K562 (cell line): ENCODE measurements around the gene MRTFB. TPM values are rescaled to one million over a fixed set of nuclear protein-coding genes. Genes with fewer than 3 reads are reported as not detected.

Source experiments
- ATAC-seq: fragments of 200-7000 bp; cut with Tn5 transposase; 3 replicates; pipeline ENCODE4 v1.9.1; 2020; ENCODE audit warnings: moderate library complexity
- BruUV-seq: library from RNA; stranded (reverse); fragments of 400-500 nt; replicated peaks from 2 replicates; lab custom pipeline; 2021; lab: Mats Ljungman, UMichigan
- CTCF ChIA-PET: fragments of 300-600 bp; formaldehyde crosslinking; extraction: SDS; loops from one replicate; lab custom pipeline; 2021; ENCODE audit warnings: low intra/inter-chr PET ratio; lab: Yijun Ruan, JAX
- POLR2A ChIA-PET: fragments of 300-600, 350-650 bp; sonication (Branson Sonifier 250); formaldehyde crosslinking; extraction: SDS; loops from one replicate; lab custom pipeline; 2021; ENCODE audit warnings: antibody characterized with exemption, inconsistent platforms; lab: Yijun Ruan, JAX
- DNase-seq, 4 experiments: peaks; one replicate each; pipeline versions ENCODE4 v3.0.0 to v3.0.0-alpha.2; 2011 to 2018; ENCODE audit warnings: low spot score in 3 of 4, mixed read lengths in 3 of 4; ENCODE audit errors: extremely low read depth in 1 of 4
- FAIRE-seq: peaks from 2 replicates; lab custom pipeline; 2011; peaks lifted over from hg19 to GRCh38; lab: Jason Lieb, UNC
- H2AFZ ChIP-seq: 2 replicates; pipeline ENCODE4 v1.6.0; 2011; ENCODE audit warnings: low read depth, low read length, control low read depth, inconsistent platforms
- H3K27ac ChIP-seq: fragments of 200-600 bp; 3 replicates; pipeline ENCODE4 v1.8.0; 2011; ENCODE audit warnings: low read depth, mild to moderate bottlenecking, control low read depth, inconsistent platforms, low read length, moderate library complexity, mixed read lengths; ENCODE audit errors: extremely low read depth
- H3K27me3 ChIP-seq, 2 experiments: fragments of 300-600 bp in 1 of 2; 2 replicates in 1 of 2; 3 replicates in 1 of 2; pipeline versions ENCODE4 v1.6.0 to v1.8.0; 2011; ENCODE audit warnings: inconsistent platforms in 2 of 2, low read length in 2 of 2, mild to moderate bottlenecking in 1 of 2, mixed read lengths in 1 of 2, moderate library complexity in 1 of 2; ENCODE audit not compliant: control insufficient read depth in 2 of 2, insufficient read depth in 2 of 2
- H3K36me3 ChIP-seq: fragments of 300-600 bp; 3 replicates; pipeline ENCODE4 v1.8.0; 2011; ENCODE audit warnings: mild to moderate bottlenecking, low read length, inconsistent platforms; ENCODE audit not compliant: control insufficient read depth, insufficient read depth
- H3K4me1 ChIP-seq, 2 experiments: fragments of 200-600 bp in 1 of 2; replicated peaks in 1 of 2; 2 replicates in 1 of 2; 3 replicates in 1 of 2; pipeline versions ENCODE4 v1.5.1 to v1.8.0; 2011; ENCODE audit warnings: inconsistent platforms in 2 of 2, low read length in 2 of 2, mild to moderate bottlenecking in 1 of 2, mixed read lengths in 1 of 2, moderate library complexity in 1 of 2; ENCODE audit not compliant: control insufficient read depth in 2 of 2, insufficient read depth in 2 of 2
- H3K4me2 ChIP-seq: 2 replicates; pipeline ENCODE4 v1.6.1; 2011; ENCODE audit warnings: low read length, control low read depth, inconsistent platforms, mixed read lengths; ENCODE audit not compliant: insufficient read depth
- H3K4me3 ChIP-seq: fragments of 200-600 bp; sonication (generic), shearing (Covaris generic); 2 replicates; pipeline ENCODE4 v1.5.1; 2016; ENCODE audit warnings: control low read depth, inconsistent platforms
- H3K79me2 ChIP-seq: fragments of 200-600 bp; 3 replicates; pipeline ENCODE4 v1.8.0; 2011; ENCODE audit warnings: low read length, inconsistent platforms; ENCODE audit not compliant: control insufficient read depth, insufficient read depth
- H3K9ac ChIP-seq, 2 experiments: 2 replicates each; pipeline versions ENCODE4 v1.6.0 to v1.6.1; 2011; ENCODE audit warnings: low read depth in 2 of 2, low read length in 2 of 2, control low read depth in 1 of 2, inconsistent platforms in 1 of 2, mild to moderate bottlenecking in 1 of 2, mixed read lengths in 1 of 2; ENCODE audit not compliant: insufficient read depth in 1 of 2
- H3K9me1 ChIP-seq: one replicate; pipeline ENCODE4 v1.6.0; 2011; ENCODE audit warnings: inconsistent platforms, mild to moderate bottlenecking, low read length, moderate library complexity; ENCODE audit not compliant: control insufficient read depth, insufficient read depth
- H3K9me3 ChIP-seq: replicated peaks from 2 replicates; pipeline ENCODE4 v1.5.1; 2011; ENCODE audit warnings: low read depth, low read length, inconsistent platforms; ENCODE audit not compliant: control insufficient read depth, insufficient read depth
- H4K20me1 ChIP-seq: replicated peaks from 2 replicates; pipeline ENCODE4 v1.6.1; 2011; ENCODE audit warnings: low read length, inconsistent platforms, mixed read lengths; ENCODE audit not compliant: control insufficient read depth, insufficient read depth
- DIDO1 ChIP-seq: fragments of 450-650 bp; IDR thresholded peaks from 2 replicates; pipeline ENCODE4 v1.6.1; 2016; ENCODE audit warnings: low read depth, missing biosample characterization, missing genetic modification characterization
- WGBS: fragments of 100-300 bp; shearing (Covaris generic); methylation state at CpG from one replicate; pipeline ENCODE4 v1.1.6; 2016; ENCODE audit warnings: low coverage, mixed read lengths; ENCODE audit not compliant: insufficient coverage; ENCODE audit errors: missing lambda C conversion rate; 5-methylcytosine and 5-hydroxymethylcytosine counted together
- in situ Hi-C: fragments of 300-500 bp; cut with MboI; formaldehyde crosslinking; loops from 4 replicates; pipeline ENCODE4 v1.15.0; 2018; ENCODE audit warnings: inconsistent platforms, mixed read lengths
- intact Hi-C: fragments of 100-400 bp; cut with micrococcal nuclease; formaldehyde crosslinking; loops from 2 replicates; pipeline ENCODE4 v1.14.2; 2022
- polyA plus RNA-seq, 8 experiments: library from polyadenylated mRNA; depleted of rRNA in 4 of 8; stranded (reverse) in 5 of 8; unstranded in 3 of 8; fragments of >200 nt; fragmentation: Nextera tagmentation in 2 of 8; fragmentation: Illumina TruSeq in 1 of 8; extraction: Ambion mirVana in 2 of 8; extraction: Trizol in 1 of 8; gene quantifications; 2 replicates each; pipeline versions ENCODE4 v1.2.1 to v1.2.3, GENCODE V29; 2011 to 2014; ENCODE audit warnings: inconsistent platforms in 1 of 8, missing spikeins in 1 of 8
- total RNA-seq, 7 experiments: library from RNA; depleted of rRNA in 6 of 7; stranded (reverse); fragments of >200 nt in 6 of 7; fragmentation: Illumina TruSeq in 2 of 7; extraction: Trizol in 2 of 7; gene quantifications; 2 replicates each; pipeline versions ENCODE4 v1.2.1 to v1.2.3, GENCODE V29; 2011 to 2021; ENCODE audit warnings: low replicate concordance in 1 of 7
- TF ChIP-seq, protein P1 (sequence below): fragments of 450-650 bp; formaldehyde crosslinking; IDR thresholded peaks from 2 replicates; pipeline ENCODE4 v1.4.0; 2020; ENCODE audit warnings: mild to moderate bottlenecking, moderate library complexity
- TF ChIP-seq, protein P2 (sequence below), 2 experiments: fragments of 450-650 bp in 1 of 2; sonication (generic) in 1 of 2; formaldehyde crosslinking in 1 of 2; IDR thresholded peaks; 2 replicates each; pipeline versions ENCODE4 v1.7.1 to v1.9.0; 2016 to 2022; ENCODE audit warnings: inconsistent platforms in 1 of 2, mild to moderate bottlenecking in 1 of 2, missing genetic modification reagents in 1 of 2

The MRTFB gene
- total and polyA plus RNA-seq, 9 of the 15 experiments (the other 6 are each of a cell fraction or from before 2014, with no cell fraction given), result 2.2 to 12.7 (median 7.0) TPM

- TF ChIP-seq, protein P1, sequence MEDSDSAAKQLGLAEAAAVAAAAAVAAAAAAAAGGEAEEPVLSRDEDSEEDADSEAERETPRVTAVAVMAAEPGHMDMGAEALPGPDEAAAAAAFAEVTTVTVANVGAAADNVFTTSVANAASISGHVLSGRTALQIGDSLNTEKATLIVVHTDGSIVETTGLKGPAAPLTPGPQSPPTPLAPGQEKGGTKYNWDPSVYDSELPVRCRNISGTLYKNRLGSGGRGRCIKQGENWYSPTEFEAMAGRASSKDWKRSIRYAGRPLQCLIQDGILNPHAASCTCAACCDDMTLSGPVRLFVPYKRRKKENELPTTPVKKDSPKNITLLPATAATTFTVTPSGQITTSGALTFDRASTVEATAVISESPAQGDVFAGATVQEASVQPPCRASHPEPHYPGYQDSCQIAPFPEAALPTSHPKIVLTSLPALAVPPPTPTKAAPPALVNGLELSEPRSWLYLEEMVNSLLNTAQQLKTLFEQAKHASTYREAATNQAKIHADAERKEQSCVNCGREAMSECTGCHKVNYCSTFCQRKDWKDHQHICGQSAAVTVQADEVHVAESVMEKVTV (CRISPR knock-in tag), result peak; percentile 20; the same call in 1 of the 2 replicates
These were observed 178.3 kb downstream of the MRTFB start (continued) for GRCh38 chr16:14249291-14250032.

DNA sequence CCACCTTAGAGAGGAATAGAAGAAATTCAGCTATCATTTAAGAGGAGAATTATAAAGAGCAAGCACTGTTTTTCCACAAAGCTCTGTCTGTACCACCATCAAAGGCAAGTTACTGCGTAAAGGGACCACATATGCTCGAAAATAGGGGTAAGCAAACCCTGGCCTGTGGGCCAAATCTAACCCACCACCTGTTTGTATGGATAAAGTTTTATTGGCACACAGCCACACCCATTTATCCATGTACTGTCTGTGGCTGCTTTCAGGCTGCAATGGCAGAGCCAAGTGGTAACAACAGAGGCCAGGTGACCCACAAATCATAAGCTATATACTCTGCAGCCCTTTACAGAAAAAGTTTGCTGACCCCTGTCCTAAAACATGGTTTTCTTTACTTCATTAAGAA, 180.3 kb downstream of the MRTFB start:
- TF ChIP-seq DIDO1 (tag), result no peak
- TF ChIP-seq, protein P2, sequence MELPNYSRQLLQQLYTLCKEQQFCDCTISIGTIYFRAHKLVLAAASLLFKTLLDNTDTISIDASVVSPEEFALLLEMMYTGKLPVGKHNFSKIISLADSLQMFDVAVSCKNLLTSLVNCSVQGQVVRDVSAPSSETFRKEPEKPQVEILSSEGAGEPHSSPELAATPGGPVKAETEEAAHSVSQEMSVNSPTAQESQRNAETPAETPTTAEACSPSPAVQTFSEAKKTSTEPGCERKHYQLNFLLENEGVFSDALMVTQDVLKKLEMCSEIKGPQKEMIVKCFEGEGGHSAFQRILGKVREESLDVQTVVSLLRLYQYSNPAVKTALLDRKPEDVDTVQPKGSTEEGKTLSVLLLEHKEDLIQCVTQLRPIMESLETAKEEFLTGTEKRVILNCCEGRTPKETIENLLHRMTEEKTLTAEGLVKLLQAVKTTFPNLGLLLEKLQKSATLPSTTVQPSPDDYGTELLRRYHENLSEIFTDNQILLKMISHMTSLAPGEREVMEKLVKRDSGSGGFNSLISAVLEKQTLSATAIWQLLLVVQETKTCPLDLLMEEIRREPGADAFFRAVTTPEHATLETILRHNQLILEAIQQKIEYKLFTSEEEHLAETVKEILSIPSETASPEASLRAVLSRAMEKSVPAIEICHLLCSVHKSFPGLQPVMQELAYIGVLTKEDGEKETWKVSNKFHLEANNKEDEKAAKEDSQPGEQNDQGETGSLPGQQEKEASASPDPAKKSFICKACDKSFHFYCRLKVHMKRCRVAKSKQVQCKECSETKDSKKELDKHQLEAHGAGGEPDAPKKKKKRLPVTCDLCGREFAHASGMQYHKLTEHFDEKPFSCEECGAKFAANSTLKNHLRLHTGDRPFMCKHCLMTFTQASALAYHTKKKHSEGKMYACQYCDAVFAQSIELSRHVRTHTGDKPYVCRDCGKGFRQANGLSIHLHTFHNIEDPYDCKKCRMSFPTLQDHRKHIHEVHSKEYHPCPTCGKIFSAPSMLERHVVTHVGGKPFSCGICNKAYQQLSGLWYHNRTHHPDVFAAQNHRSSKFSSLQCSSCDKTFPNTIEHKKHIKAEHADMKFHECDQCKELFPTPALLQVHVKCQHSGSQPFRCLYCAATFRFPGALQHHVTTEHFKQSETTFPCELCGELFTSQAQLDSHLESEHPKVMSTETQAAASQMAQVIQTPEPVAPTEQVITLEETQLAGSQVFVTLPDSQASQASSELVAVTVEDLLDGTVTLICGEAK (IDR thresholded peaks at IDR 0.05), result peak; percentile 91
- TF ChIP-seq, protein P2 (CRISPR knock-in tag; IDR thresholded peaks at IDR 0.05), result peak; percentile 85
- no peaks in the 10 kb centered on the region for H3K9me1 ChIP-seq

More for the DNA sequence above, 180.3 kb downstream of the MRTFB start:
- CTCF ChIA-PET, result interaction anchor here (1.2 to 2.8 kb wide), 2 partner anchors 277 to 278 kb away, joined by 4 to 20 read pairs; no protein-coding TSS in a partner anchor
- no TSS peak for BruUV-seq
- ATAC-seq, result no peak
- Histone ChIP-seq H3K9me3 (no peaks in the 10 kb centered on the region; the same call in 1 of the 2 replicates), H3K27ac (no peak overlapping the region), H3K79me2 (no peaks in the 10 kb centered on the region), H3K9ac (no peak overlapping the region), H3K27me3 (no peaks in the 10 kb centered on the region), H3K4me1 (no peaks in the 10 kb centered on the region), H3K36me3 (peaks cover 55% of the 10 kb centered on the region), H3K4me3 (no peak overlapping the region), H2AFZ (no peak overlapping the region), H3K4me2 (no peak overlapping the region), H4K20me1 (no peaks in the 10 kb centered on the region)
- WGBS, result 78% methylated on average over 2 of the region's 2 CpGs
- FAIRE-seq, result no peak
- intact Hi-C loops, result no loop called here
- POLR2A ChIA-PET, result no interaction called here
- in situ Hi-C loops, result no loop called here
- no peak for DNase-seq
